Caco-2 (cell line): Measurements from ENCODE around the gene IGSF9B. TPM values are rescaled to one million over a fixed set of nuclear protein-coding genes. Genes with fewer than 3 reads are reported as not detected.
"Not testable (repeated sequence)": the region's sequence is repeated elsewhere in the genome, so short reads cannot be mapped to it uniquely, and the experiment has no call there.

Experiments used
- BruUV-seq: library from RNA; stranded (reverse); fragments of 400-500 nt; replicated peaks from 2 replicates; lab custom pipeline; 2021; lab: Mats Ljungman, UMichigan
- CTCF ChIA-PET: fragments of 300-600 bp; sonication (Branson Sonifier 250); formaldehyde crosslinking; loops from one replicate; lab custom pipeline; 2022; ENCODE audit warnings: antibody characterized with exemption; lab: Charles Lee
- POLR2A ChIA-PET: fragments of 300-600 bp; sonication (Branson Sonifier 250); formaldehyde crosslinking; loops from one replicate; lab custom pipeline; 2022; ENCODE audit warnings: antibody characterized with exemption; lab: Charles Lee
- DNase-seq, 2 experiments: peaks; one replicate each; pipeline versions ENCODE4 v3.0.0 to v3.0.0-alpha.2; 2020 to 2022
- H3K27me3 ChIP-seq: replicated peaks from 2 replicates; pipeline ENCODE4 v1.6.0; 2011; ENCODE audit warnings: low read length; ENCODE audit not compliant: control insufficient read depth, insufficient read depth
- H3K36me3 ChIP-seq: 2 replicates; pipeline ENCODE4 v1.5.1; 2011; ENCODE audit warnings: low read length; ENCODE audit not compliant: control insufficient read depth, insufficient read depth
- H3K4me1 ChIP-seq: fragments of 250-450 bp; sonication (Bioruptor Pico); 2 replicates; pipeline ENCODE4 v1.5.1; 2020; ENCODE audit warnings: mild to moderate bottlenecking
- H3K4me3 ChIP-seq: 2 replicates; pipeline ENCODE4 v1.5.1; 2011; ENCODE audit warnings: low read depth, mild to moderate bottlenecking, control low read depth, low read length
- H3K9me3 ChIP-seq: fragments of 250-450 bp; sonication (Bioruptor Pico); 2 replicates; pipeline ENCODE4 v1.5.1; 2020; ENCODE audit warnings: mild to moderate bottlenecking, moderate library complexity
- H3K27ac Mint-ChIP-seq: one replicate; pipeline ENCODE4 v1.8.0; 2022; ENCODE audit warnings: mixed read lengths; ENCODE audit not compliant: unreplicated experiment
- H3K27me3 Mint-ChIP-seq: one replicate; pipeline ENCODE4 v1.8.0; 2022; ENCODE audit warnings: mixed read lengths; ENCODE audit not compliant: insufficient read depth, unreplicated experiment
- H3K36me3 Mint-ChIP-seq: one replicate; pipeline ENCODE4 v1.8.0; 2022; ENCODE audit warnings: mild to moderate bottlenecking, mixed read lengths; ENCODE audit not compliant: insufficient read depth, unreplicated experiment
- H3K4me1 Mint-ChIP-seq: one replicate; pipeline ENCODE4 v1.8.0; 2022; ENCODE audit warnings: low read depth, mixed read lengths; ENCODE audit not compliant: unreplicated experiment
- H3K4me3 Mint-ChIP-seq: one replicate; pipeline ENCODE4 v1.8.0; 2022; ENCODE audit warnings: mild to moderate bottlenecking, moderate library complexity, mixed read lengths; ENCODE audit not compliant: unreplicated experiment
- H3K9me3 Mint-ChIP-seq: one replicate; pipeline ENCODE4 v1.8.0; 2022; ENCODE audit warnings: mixed read lengths; ENCODE audit not compliant: unreplicated experiment
- CTCF ChIP-seq, 2 experiments: fragments of 200-600 bp in 1 of 2; IDR thresholded peaks; 1 replicate in 1 of 2; 2 replicates in 1 of 2; pipeline versions ENCODE4 v1.5.1 to v1.8.0; 2011 to 2022; ENCODE audit warnings: antibody characterized with exemption in 1 of 2, control low read depth in 1 of 2, inconsistent platforms in 1 of 2, low read depth in 1 of 2, low read length in 1 of 2, mild to moderate bottlenecking in 1 of 2, moderate library complexity in 1 of 2; ENCODE audit not compliant: insufficient read depth in 1 of 2, severe bottlenecking in 1 of 2, unreplicated experiment in 1 of 2
- intact Hi-C: fragments of 100-400 bp; cut with micrococcal nuclease; formaldehyde crosslinking; loops from one replicate; pipeline ENCODE4 v1.10.0; 2022; ENCODE audit not compliant: unreplicated experiment
- total RNA-seq: library from RNA; stranded (reverse); gene quantifications from 2 replicates; pipeline ENCODE4 v1.2.3, GENCODE V29; 2022

IGSF9B gene
- total RNA-seq, 1 experiment from 2014 or later, result 4.2 TPM

- Mint-ChIP-seq H3K27ac (no peak overlapping the region), H3K4me3 (no peak overlapping the region), H3K4me1 (no peaks in the 10 kb centered on the region), H3K9me3 (peaks cover 13% of the 10 kb centered on the region), H3K36me3 (no peaks in the 10 kb centered on the region), H3K27me3 (peaks cover 5% of the 10 kb centered on the region)
- Histone ChIP-seq H3K9me3 (no peaks in the 10 kb centered on the region), H3K27me3 (no peaks in the 10 kb centered on the region; the same call in 1 of the 2 replicates), H3K4me1 (no peaks in the 10 kb centered on the region), H3K4me3 (no peak overlapping the region), H3K36me3 (no peaks in the 10 kb centered on the region)
- intact Hi-C loops, result no loop called here
- TF ChIP-seq CTCF (IDR thresholded peaks at IDR 0.05; ENCODE audit: insufficient read depth in 1 of 2, low read depth in 1 of 2, low read length in 1 of 2, severe bottlenecking in 1 of 2, unreplicated experiment in 1 of 2), result no peak
- no TSS peak for BruUV-seq
- no peak for DNase-seq
- CTCF ChIA-PET, result no interaction called here
- POLR2A ChIA-PET, result no interaction called here
These were observed 47.2 kb upstream of the IGSF9B start for GRCh38 chr11:134003792-134004495.

- H3K9me3 ChIP-seq, H3K4me3 ChIP-seq, H3K36me3 ChIP-seq, POLR2A ChIA-PET, H3K36me3 Mint-ChIP-seq, H3K4me1 ChIP-seq, H3K27me3 ChIP-seq, DNase-seq, intact Hi-C loops, BruUV-seq, H3K4me1 Mint-ChIP-seq, H3K27ac Mint-ChIP-seq, CTCF ChIA-PET, H3K27me3 Mint-ChIP-seq, H3K4me3 Mint-ChIP-seq: not testable (repeated sequence)
- peaks cover 13% of the 10 kb centered on the region for H3K9me3 Mint-ChIP-seq
These were observed 46.1 kb upstream of the IGSF9B start for GRCh38 chr11:134002819-134003218.

GRCh38 chr11:134002338-134002737 is 45.6 kb upstream of the IGSF9B start:
- H3K36me3 Mint-ChIP-seq, intact Hi-C loops, POLR2A ChIA-PET, H3K27me3 ChIP-seq, BruUV-seq, H3K27me3 Mint-ChIP-seq, CTCF ChIA-PET, H3K4me1 ChIP-seq, DNase-seq, H3K4me3 Mint-ChIP-seq, H3K4me3 ChIP-seq, H3K4me1 Mint-ChIP-seq, H3K9me3 ChIP-seq, H3K36me3 ChIP-seq, H3K27ac Mint-ChIP-seq: not testable (repeated sequence)
- H3K9me3 Mint-ChIP-seq, result peaks cover 13% of the 10 kb centered on the region

GRCh38 chr11:134001596-134001995 is 44.8 kb upstream of the IGSF9B start:
- no TSS peak for BruUV-seq
- H3K4me3 Mint-ChIP-seq, result no peak overlapping the region
- H3K36me3 Mint-ChIP-seq, result no peaks in the 10 kb centered on the region
- CTCF ChIA-PET, result interaction anchor here (0.6 kb wide), 1 partner anchor 36 kb away, joined by 3 read pairs; no protein-coding TSS in a partner anchor
- intact Hi-C loops, result no loop called here
- no peak for TF ChIP-seq CTCF (IDR thresholded peaks at IDR 0.05; ENCODE audit: insufficient read depth in 1 of 2, low read depth in 1 of 2, low read length in 1 of 2, severe bottlenecking in 1 of 2, unreplicated experiment in 1 of 2)
- Histone ChIP-seq H3K9me3 (no peaks in the 10 kb centered on the region), H3K4me1 (no peaks in the 10 kb centered on the region), H3K27me3 (no peaks in the 10 kb centered on the region), H3K4me3 (no peak overlapping the region), H3K36me3 (no peaks in the 10 kb centered on the region)
- H3K27ac Mint-ChIP-seq, result no peak overlapping the region
- H3K27me3 Mint-ChIP-seq, result peaks cover 4% of the 10 kb centered on the region
- peaks cover 13% of the 10 kb centered on the region for H3K9me3 Mint-ChIP-seq
- POLR2A ChIA-PET, result no interaction called here
- no peak for DNase-seq
- H3K4me1 Mint-ChIP-seq, result no peaks in the 10 kb centered on the region
